SHP77 treated with DMSO at 0.1 percent for 48 hours (cell line): ENCODE data around the gene ZSCAN25.
"Not testable (repeated sequence)": the region's sequence is repeated elsewhere in the genome, so short reads cannot be mapped to it uniquely, and the experiment has no call there.

Experiments used
- DNase-seq: peaks from one replicate; lab custom pipeline; 2025; lab: John Stamatoyannopoulos, UW

The ZSCAN25 gene

DNA sequence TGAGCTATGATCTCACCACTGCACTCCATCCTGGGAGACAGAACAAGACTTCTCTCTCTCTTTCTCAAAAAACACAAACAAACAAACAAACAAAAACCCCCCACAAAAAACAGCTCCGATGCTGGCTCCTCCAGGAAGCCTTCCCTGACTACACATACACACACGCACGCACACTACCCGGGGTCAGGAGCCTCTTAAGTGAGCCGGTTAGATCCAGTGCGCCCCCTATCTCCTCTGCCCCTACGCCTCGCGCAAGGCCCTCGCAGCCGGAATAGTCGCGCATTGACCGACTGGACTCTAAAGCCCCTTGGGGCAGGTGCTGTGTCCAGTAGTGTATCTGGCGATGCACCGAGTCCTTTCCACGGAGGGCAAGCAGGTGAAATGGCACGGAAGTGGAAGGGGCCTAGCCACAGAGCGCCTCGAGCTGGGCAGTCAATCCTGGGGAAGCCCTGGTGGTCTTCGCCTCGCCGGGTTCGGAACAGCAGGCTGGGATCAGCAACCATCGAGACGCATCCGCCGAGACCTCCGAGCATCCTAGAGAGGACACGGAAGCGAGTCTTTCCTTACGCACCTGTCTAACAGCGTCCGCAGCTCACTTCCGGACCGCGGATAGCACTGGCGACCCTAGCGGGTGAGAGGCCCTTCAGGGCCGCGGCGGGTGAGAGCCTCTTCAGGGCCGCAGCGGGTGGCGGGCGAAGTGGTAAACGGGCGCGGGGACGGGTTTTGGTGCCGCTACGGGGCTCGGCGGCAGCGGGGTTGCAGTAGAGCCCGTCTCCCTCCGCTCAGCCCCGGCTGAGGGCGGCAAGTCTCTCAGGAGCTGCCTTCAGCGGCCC, at the start of gene ZSCAN25:
Gene ZSCAN25, plus strand, starts transcription at position 588 of the 833 bp plus-strand sequence. CDS start 2,661 bp downstream, outside the sequence.
- peak; percentile 86 for DNase-seq

- not testable (repeated sequence) for DNase-seq
Observed at GRCh38 chr7:99568770-99569169, 48.0 kb upstream of the ZSCAN25 start.

- DNase-seq: no peak
Observed at GRCh38 chr7:99571768-99572167, 45.0 kb upstream of the ZSCAN25 start.

GRCh38 chr7:99573257-99573656, 43.5 kb upstream of the ZSCAN25 start:
- DNase-seq: no peak

- DNase-seq: no peak
Observed at GRCh38 chr7:99576251-99576650, 40.5 kb upstream of the ZSCAN25 start.

DNA sequence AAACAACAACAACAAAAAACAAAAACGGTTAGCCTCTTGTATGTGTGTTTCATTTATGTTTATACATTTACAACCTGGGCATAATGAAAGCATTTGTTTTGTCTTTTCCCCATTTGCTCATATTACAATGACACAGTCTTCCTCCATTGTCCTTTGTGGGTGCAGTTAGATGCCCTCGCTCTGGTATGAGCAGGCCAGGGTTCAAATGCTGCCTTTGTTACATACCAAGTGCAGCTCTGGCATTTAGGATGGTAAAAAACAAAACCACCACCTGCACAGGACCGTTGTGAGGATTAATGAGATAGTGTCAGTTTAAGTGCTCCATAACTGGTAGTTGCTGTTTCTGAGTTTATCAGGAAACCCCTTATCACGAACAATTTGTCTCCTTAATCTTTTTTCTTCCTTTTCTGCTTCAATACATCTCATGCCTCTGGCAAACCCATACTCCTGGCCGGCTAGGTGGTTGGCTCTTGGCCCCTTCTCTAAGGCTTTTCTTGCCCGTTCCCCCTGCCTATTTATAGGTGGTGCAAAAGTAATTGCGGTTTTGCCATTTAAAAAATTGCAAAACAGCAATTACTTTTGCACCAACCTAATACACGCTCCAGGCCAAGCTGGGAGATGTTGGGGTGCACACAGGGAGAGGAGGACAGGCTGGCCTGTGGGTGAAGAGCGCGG, 37.3 kb upstream of the ZSCAN25 start:
- no peak for DNase-seq

GRCh38 chr7:99579956-99580777, 36.6 kb upstream of the ZSCAN25 start:
- DNase-seq: no peak

GRCh38 chr7:99580778-99581332, 35.9 kb upstream of the ZSCAN25 start:
- not testable (repeated sequence) for DNase-seq

GRCh38 chr7:99588868-99589267, 27.9 kb upstream of the ZSCAN25 start:
- no peak for DNase-seq

- DNase-seq: no peak
Observed at GRCh38 chr7:99594948-99595745, 21.6 kb upstream of the ZSCAN25 start.

- no peak for DNase-seq
Observed at GRCh38 chr7:99596408-99596955, 20.3 kb upstream of the ZSCAN25 start.

- no peak for DNase-seq
Observed at GRCh38 chr7:99597762-99598501, 18.8 kb upstream of the ZSCAN25 start, which contains the start of gene TMEM225B. Gene TMEM225B (plus strand): TSS chr7:99598267. CDS start chr7:99604389, 6,122 bp downstream.

DNA sequence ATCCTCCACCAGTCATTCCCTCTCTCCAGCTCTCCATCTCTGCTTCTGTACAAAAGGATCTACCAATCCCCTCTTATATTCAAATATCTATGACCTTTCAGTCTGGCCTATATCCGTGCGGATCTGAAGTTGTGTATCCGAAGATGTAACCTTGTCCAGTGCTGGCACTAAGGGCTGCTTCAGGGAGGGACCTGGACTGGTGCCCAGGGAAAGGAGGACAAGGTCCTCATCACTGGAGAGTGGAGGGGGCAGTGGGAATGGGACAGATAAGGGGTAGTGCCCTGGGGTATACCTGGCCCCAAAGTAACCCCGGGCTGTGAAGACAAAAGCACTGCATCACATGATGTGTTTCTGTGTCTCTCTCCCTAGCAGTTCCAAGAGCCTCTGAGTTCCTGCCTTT, 16.9 kb upstream of the ZSCAN25 start:
- no peak for DNase-seq

DNA sequence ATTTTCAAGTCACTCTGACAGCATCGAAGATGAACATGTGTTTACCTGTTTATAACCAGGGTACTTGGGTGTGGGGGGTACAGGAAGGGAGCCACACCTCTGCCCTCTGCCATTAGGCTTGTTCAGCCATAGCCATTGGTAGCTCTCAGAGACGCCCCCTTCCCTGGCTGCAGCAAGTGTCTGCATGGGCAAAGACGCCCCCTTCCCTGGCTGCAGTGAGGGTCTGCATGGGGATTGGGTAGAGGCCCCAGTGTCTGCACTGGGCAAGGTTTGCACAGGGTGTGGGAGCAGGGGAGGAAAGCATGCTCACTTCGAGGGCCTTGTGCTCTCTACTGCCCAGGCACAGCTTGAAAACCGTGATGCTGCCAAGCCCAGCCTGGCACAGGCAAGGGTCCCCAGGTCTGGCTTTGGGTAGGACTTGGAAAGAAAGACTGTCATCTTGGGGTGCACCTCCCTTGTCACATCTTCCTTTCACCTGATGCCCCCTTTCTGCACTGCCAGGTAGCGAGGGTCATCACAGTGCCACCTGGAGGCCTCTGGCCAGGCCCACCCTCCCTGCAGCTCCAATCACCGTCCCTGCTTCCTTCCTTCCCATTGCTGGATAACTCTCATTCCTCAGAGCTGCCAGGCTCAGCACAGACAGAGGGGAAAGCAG, 15.0 kb upstream of the ZSCAN25 start:
- DNase-seq: no peak

GRCh38 chr7:99605527-99605926, 11.2 kb upstream of the ZSCAN25 start:
- no peak for DNase-seq

GRCh38 chr7:99606531-99606930, 10.2 kb upstream of the ZSCAN25 start:
- DNase-seq: no peak

DNA sequence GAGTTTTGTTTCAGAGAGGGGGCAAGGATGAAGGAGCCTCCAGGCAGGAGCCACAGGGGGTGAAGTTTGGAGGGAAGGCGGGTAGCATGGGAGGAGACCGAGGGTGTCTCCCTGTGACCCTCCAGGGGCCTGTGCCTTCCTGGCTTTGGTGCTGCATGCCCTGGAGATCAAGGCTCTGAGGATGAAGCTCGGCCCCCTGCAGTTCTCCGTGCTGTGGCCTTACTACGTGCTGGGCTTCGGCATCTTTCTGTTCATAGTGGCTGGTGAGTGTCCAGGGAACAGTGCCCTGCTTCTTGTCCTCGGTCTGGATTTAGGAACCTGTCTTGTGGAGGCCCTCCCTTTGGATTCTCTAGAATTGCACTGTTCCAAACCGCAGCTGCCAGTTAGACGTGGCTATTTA, 9.2 kb upstream of the ZSCAN25 start:
- no peak for DNase-seq

- no peak for DNase-seq
Observed at GRCh38 chr7:99614495-99614894, 2.3 kb upstream of the ZSCAN25 start.

- DNase-seq: no peak
Observed at GRCh38 chr7:99615989-99616358, 772 bp upstream of the ZSCAN25 start.
